ENCODE data around the gene ITGA3.

The ITGA3 gene

DNA sequence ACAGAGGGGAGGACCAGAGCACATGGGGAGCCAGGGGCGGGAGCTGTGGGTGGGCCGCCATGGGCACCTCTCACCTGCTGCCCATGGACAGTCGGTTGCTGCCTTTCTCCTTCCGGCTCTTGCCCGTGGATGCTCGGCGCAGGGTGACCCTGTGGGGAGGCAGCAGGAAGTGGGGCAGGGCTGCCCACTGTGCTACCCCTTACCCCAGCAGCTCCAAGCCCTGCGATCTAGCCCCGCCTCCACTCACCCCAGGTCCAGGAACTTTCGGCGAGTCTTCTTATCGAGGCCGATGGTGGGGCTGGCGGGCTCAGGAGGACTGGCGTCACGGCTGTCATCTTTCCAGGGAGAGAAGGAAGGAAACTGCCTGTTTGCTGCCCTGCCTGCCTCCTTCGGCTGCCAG is 59.8 kb downstream of the ITGA3 start:
- Histone ChIP-seq H4K20me1 (ENCODE audit: insufficient read depth) (no peaks in the 10 kb centered on the region), H3K4me1 (ENCODE audit: low read depth, poor library complexity, severe bottlenecking) (no peaks in the 10 kb centered on the region), H3K79me2 (ENCODE audit: insufficient read depth, low read depth) (no peaks in the 10 kb centered on the region), H3K4me2 (no peak overlapping the region), H3K4me3 (IDR thresholded peaks at IDR 0.05; ENCODE audit: insufficient read depth, low read depth, low read length) (no peak overlapping the region), H3K27ac (no peak overlapping the region), H2AFZ (ENCODE audit: low read depth) (no peak overlapping the region), H3K27me3 (ENCODE audit: insufficient read depth, low read depth) (peaks cover 35% of the 10 kb centered on the region; the same call in 1 of the 2 replicates), H3K36me3 (ENCODE audit: insufficient read depth) (no peaks in the 10 kb centered on the region), H3K9ac (no peak overlapping the region)
- TF ChIP-seq, protein P1, sequence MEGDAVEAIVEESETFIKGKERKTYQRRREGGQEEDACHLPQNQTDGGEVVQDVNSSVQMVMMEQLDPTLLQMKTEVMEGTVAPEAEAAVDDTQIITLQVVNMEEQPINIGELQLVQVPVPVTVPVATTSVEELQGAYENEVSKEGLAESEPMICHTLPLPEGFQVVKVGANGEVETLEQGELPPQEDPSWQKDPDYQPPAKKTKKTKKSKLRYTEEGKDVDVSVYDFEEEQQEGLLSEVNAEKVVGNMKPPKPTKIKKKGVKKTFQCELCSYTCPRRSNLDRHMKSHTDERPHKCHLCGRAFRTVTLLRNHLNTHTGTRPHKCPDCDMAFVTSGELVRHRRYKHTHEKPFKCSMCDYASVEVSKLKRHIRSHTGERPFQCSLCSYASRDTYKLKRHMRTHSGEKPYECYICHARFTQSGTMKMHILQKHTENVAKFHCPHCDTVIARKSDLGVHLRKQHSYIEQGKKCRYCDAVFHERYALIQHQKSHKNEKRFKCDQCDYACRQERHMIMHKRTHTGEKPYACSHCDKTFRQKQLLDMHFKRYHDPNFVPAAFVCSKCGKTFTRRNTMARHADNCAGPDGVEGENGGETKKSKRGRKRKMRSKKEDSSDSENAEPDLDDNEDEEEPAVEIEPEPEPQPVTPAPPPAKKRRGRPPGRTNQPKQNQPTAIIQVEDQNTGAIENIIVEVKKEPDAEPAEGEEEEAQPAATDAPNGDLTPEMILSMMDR (conservative IDR thresholded peaks at IDR 0.05; ENCODE audit: low read depth, low read length) = no peak

DNA sequence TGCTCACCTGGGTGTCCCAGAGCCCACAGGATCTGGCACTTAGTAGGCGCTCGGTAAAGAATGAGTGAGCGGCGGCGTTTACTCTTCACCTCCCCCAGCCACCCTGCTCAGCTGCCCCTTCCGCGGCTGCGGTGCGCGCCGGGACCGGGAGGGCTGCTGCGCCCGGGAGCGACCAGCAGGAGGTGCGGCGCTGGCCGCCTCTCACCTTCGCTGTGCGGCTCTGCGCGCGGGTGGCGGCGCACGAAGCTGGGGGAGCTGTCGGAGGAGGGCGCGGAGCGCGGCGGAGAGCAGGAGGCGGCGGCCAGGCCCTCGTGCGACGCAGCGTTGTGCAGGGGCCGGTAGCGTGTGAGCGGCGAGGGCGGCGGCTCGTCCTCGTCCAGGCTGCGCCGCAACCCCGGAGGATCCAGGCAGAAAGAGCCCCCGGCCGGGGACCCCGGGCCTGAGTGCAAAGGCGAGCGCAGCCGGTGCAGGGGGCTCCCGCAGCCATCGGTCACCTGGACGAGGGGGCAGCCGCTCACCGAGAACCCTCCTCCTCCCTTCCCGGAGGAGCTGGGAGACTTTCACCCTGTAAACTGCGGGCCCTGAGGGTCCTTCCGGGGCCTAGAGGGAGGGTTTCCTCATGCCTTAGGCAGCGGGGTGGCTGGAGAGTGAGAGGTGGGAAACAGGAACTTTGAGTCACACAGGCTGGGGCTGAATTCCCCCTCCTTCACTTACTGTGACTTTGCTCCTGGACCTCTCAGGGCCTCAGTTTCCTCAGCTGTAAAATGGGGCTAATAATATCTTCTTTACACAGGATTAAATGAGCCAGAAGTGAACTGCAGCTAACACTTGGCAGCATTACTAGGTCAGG is 61.5 kb downstream of the ITGA3 start:
- H3K4me2 ChIP-seq = no peak overlapping the region
- H4K20me1 ChIP-seq (ENCODE audit: insufficient read depth) = no peaks in the 10 kb centered on the region
- H3K36me3 ChIP-seq (ENCODE audit: insufficient read depth) = no peaks in the 10 kb centered on the region
- H2AFZ ChIP-seq (ENCODE audit: low read depth) = no peak overlapping the region
- H3K79me2 ChIP-seq (ENCODE audit: insufficient read depth, low read depth) = no peaks in the 10 kb centered on the region
- no peak overlapping the region for H3K4me3 ChIP-seq (IDR thresholded peaks at IDR 0.05; ENCODE audit: insufficient read depth, low read depth, low read length)
- H3K9ac ChIP-seq = no peak overlapping the region
- TF ChIP-seq, protein P1 (conservative IDR thresholded peaks at IDR 0.05; ENCODE audit: low read depth, low read length) = no peak
- no peaks in the 10 kb centered on the region for H3K4me1 ChIP-seq (ENCODE audit: low read depth, poor library complexity, severe bottlenecking)
- H3K27me3 ChIP-seq (ENCODE audit: insufficient read depth, low read depth) = peaks cover 51% of the 10 kb centered on the region
- H3K27ac ChIP-seq = no peak overlapping the region

DNA sequence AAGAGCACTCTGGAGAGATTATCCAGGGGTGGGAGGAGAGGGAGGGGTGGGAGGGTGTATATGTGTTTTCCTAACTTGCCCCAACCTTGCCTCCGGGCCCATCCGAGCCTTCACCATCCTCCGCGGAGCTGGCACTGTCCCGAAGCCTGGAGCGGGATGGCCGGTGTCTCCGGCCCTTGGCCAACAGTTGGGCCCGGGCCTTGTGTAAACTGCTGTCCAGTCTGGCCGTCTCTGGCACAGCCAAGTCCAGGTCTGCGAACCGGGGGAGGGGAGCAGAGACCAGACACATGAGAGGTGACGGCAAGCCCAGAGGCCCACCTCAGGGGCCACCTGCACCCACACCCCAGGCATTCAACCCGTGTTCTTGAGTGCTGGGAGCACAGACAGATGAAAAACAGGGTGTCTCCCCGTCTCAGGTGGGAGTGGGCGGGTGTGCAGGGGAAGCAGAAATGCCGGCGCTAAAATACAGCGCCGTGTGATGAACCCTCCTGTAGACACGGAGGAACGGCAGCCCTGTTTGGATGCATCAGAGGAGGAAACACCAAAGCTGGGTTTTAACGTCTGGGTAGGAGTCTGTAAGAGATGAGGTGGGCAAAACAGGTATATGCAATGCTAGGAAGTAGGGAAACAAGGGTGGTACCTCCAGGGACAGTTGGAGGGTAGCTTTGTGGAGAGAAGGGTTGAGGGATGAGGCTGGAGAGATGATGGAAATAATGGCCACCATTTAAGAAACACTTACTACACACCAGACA is 62.3 kb downstream of the ITGA3 start:
- Histone ChIP-seq H4K20me1 (ENCODE audit: insufficient read depth) (no peaks in the 10 kb centered on the region), H3K79me2 (ENCODE audit: insufficient read depth, low read depth) (no peaks in the 10 kb centered on the region), H2AFZ (ENCODE audit: low read depth) (no peak overlapping the region), H3K4me1 (ENCODE audit: low read depth, poor library complexity, severe bottlenecking) (no peaks in the 10 kb centered on the region), H3K4me3 (IDR thresholded peaks at IDR 0.05; ENCODE audit: insufficient read depth, low read depth, low read length) (no peak overlapping the region), H3K27me3 (ENCODE audit: insufficient read depth, low read depth) (peaks cover 59% of the 10 kb centered on the region), H3K9ac (no peak overlapping the region), H3K4me2 (no peak overlapping the region), H3K36me3 (ENCODE audit: insufficient read depth) (no peaks in the 10 kb centered on the region), H3K27ac (no peak overlapping the region)
- TF ChIP-seq, protein P1 (conservative IDR thresholded peaks at IDR 0.05; ENCODE audit: low read depth, low read length) = no peak

DNA sequence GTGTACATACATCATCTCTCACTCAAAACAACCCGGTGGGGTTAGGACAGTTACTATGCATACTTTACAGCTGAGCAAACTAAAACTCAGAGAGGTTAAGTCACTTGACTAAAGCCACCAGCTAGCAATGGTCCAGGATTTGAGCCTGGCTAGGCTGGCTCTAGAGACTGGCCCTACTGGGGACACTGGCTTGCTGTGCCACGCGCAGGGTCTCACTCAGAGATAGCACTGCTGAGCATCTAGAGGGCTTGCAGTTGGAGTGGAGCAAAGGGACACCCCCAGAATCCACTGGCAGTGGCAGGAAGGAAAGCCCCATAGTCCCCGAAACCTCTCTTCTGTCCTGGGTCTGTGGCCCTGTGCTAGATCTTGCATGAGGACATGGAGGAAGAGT is 62.9 kb downstream of the ITGA3 start:
- Histone ChIP-seq H3K4me3 (IDR thresholded peaks at IDR 0.05; ENCODE audit: insufficient read depth, low read depth, low read length) (no peak overlapping the region), H3K4me1 (ENCODE audit: low read depth, poor library complexity, severe bottlenecking) (no peaks in the 10 kb centered on the region), H3K9ac (no peak overlapping the region), H4K20me1 (ENCODE audit: insufficient read depth) (no peaks in the 10 kb centered on the region), H3K27me3 (ENCODE audit: insufficient read depth, low read depth) (peaks cover 65% of the 10 kb centered on the region), H2AFZ (ENCODE audit: low read depth) (no peak overlapping the region), H3K36me3 (ENCODE audit: insufficient read depth) (no peaks in the 10 kb centered on the region), H3K27ac (no peak overlapping the region), H3K79me2 (ENCODE audit: insufficient read depth, low read depth) (no peaks in the 10 kb centered on the region), H3K4me2 (no peak overlapping the region)
- TF ChIP-seq, protein P1 (conservative IDR thresholded peaks at IDR 0.05; ENCODE audit: low read depth, low read length) = no peak
